Spleen (tissue), 11 donors: Measurements from ENCODE around the gene YPEL2. TPM values are rescaled to one million over a fixed set of nuclear protein-coding genes. Genes with fewer than 3 reads are reported as not detected.

ENCODE experiments used
- DNase-seq: peaks from one replicate; pipeline ENCODE4 v3.0.0-alpha.2; 2020
- H3K27ac ChIP-seq, 8 donors: fragments of 200-600 bp; sonication (generic) in 7 of 8; 1 replicate in 4 of 8; 2 replicates in 4 of 8; pipeline versions ENCODE4 v1.5.0 to v1.8.0; 2016 to 2021; ENCODE audit warnings: inconsistent platforms in 4 of 8, mild to moderate bottlenecking in 4 of 8, moderate library complexity in 1 of 8
- H3K27me3 ChIP-seq, 7 donors: fragments of 200-600 bp; sonication (generic) in 6 of 7; replicated peaks in 1 of 7; 1 replicate in 4 of 7; 2 replicates in 3 of 7; pipeline versions ENCODE4 v1.5.0 to v1.8.0; 2016 to 2021; ENCODE audit warnings: inconsistent platforms in 3 of 7, mild to moderate bottlenecking in 1 of 7
- H3K36me3 ChIP-seq, 6 donors: fragments of 200-600 bp; sonication (generic) in 5 of 6; 1 replicate in 4 of 6; 2 replicates in 2 of 6; pipeline versions ENCODE4 v1.5.0 to v1.8.0; 2016 to 2021; ENCODE audit warnings: inconsistent platforms in 2 of 6
- H3K4me1 ChIP-seq, 6 donors: fragments of 200-600 bp; sonication (generic) in 5 of 6; 1 replicate in 3 of 6; 2 replicates in 3 of 6; pipeline versions ENCODE4 v1.5.0 to v1.8.0; 2016 to 2021; ENCODE audit warnings: inconsistent platforms in 3 of 6
- H3K4me3 ChIP-seq, 8 donors: fragments of 200-600 bp; sonication (generic) in 7 of 8; 1 replicate in 4 of 8; 2 replicates in 4 of 8; pipeline versions ENCODE4 v1.5.0 to v1.8.0; 2016 to 2021; ENCODE audit warnings: inconsistent platforms in 4 of 8, mild to moderate bottlenecking in 4 of 8, moderate library complexity in 2 of 8
- H3K9me3 ChIP-seq, 8 donors: fragments of 200-600 bp; sonication (generic) in 7 of 8; 1 replicate in 4 of 8; 2 replicates in 4 of 8; pipeline versions ENCODE4 v1.5.0 to v1.8.0; 2016 to 2021; ENCODE audit warnings: inconsistent platforms in 4 of 8
- CTCF ChIP-seq, 11 experiments: fragments of 200-600 bp in 7 of 11; fragments of 450-650 bp in 4 of 11; sonication (generic) in 4 of 11; IDR thresholded peaks in 8 of 11; conservative IDR thresholded peaks in 3 of 11; 1 replicate in 7 of 11; 2 replicates in 4 of 11; pipeline versions ENCODE4 v1.4.0 to v1.8.0; 2016 to 2021; ENCODE audit warnings: antibody characterized with exemption in 11 of 11, inconsistent platforms in 4 of 11, mild to moderate bottlenecking in 1 of 11
- POLR2A ChIP-seq, 3 donors: fragments of 450-650 bp; IDR thresholded peaks; one replicate each; pipeline ENCODE4 v1.5.1; 2017; ENCODE audit warnings: antibody characterized with exemption in 3 of 3, mild to moderate bottlenecking in 1 of 3
- POLR2AphosphoS5 ChIP-seq, 3 donors: sonication (generic); formaldehyde crosslinking; IDR thresholded peaks; one replicate each; pipeline ENCODE4 v1.5.1; 2017; ENCODE audit warnings: antibody characterized with exemption in 3 of 3
- WGBS, 5 donors: extraction: QIAGEN DNeasy Blood & Tissue Kit in 3 of 5; methylation state at CpG; one replicate each; pipeline versions ENCODE4 v1.1.5 to v1.1.7; 2013 to 2018; 5-methylcytosine and 5-hydroxymethylcytosine counted together
- intact Hi-C: fragments of 100-400 bp; cut with DNase I; formaldehyde crosslinking; loops from one replicate; pipeline ENCODE4 v1.15.0; 2023; ENCODE audit warnings: low total_unique reads
- polyA plus RNA-seq, 3 donors: library from polyadenylated mRNA; stranded (reverse); fragments of 200-250 nt; gene quantifications; one replicate each; pipeline ENCODE4 v1.2.1, GENCODE V29; 2013
- total RNA-seq, 7 donors: library from RNA; depleted of rRNA in 3 of 7; stranded (reverse); fragments of >200 nt in 3 of 7; fragmentation: NEBNext Ultra II Directional in 4 of 7; extraction: Animal tissue kit (Norgen Biotek cat#: 25700) in 4 of 7; gene quantifications; one replicate each; pipeline versions ENCODE4 v1.1.0 to v1.2.1, GENCODE V29; 2016 to 2021
- donor health status: healthy with polysubstance abuse.
- donor health status: DM: no; HTN: no; CAD: no; lungs with moderate emphysema.
- donor health status: DM: no; HTN: no; CAD: no.
- donor health status: Bipolar disorder and iron deficiency.
- donor health status: healthy.
- donor health status: DM: no; HTN: no; CAD: no.
- donor health status: DM: yes; HTN: yes; CAD: no.

The YPEL2 gene
- total and polyA plus RNA-seq, 10 donors = 6.7 to 45.6 (median 30.5) TPM

- H3K27ac ChIP-seq = peak overlapping the region in 2 of 8 donors; percentile 2 to 22
- 90 to 96% (median 95%) methylated on average over 4 of the region's 4 CpGs for WGBS, 5 donors
- peaks cover 2 to 100% (median 48%) of the 10 kb centered on the region in 6 donors for H3K4me1 ChIP-seq
- DNase-seq = no peak
- intact Hi-C loops = no loop called here
- H3K4me3 ChIP-seq = no peak overlapping the region
- H3K36me3 ChIP-seq = peaks cover 0 to 61% (median 4%) of the 10 kb centered on the region in 6 donors
- peaks cover 0 to 12% (median 2%) of the 10 kb centered on the region in 8 donors for H3K9me3 ChIP-seq
- no peaks in the 10 kb centered on the region for H3K27me3 ChIP-seq
- TF ChIP-seq POLR2AphosphoS5 (IDR thresholded peaks at IDR 0.05) (no peak), POLR2A (IDR thresholded peaks at IDR 0.05) (no peak), CTCF (IDR thresholded peaks at IDR 0.05 in 8 of 11, conservative IDR thresholded peaks at IDR 0.05 in 3 of 11) (no peak)
Measured at GRCh38 chr17:59355030-59355701, 23.7 kb downstream of the YPEL2 start.

GRCh38 chr17:59355702-59356325 lies 24.4 kb downstream of the YPEL2 start:
- intact Hi-C loops = no loop called here
- TF ChIP-seq CTCF (IDR thresholded peaks at IDR 0.05 in 8 of 11, conservative IDR thresholded peaks at IDR 0.05 in 3 of 11) (no peak), POLR2AphosphoS5 (IDR thresholded peaks at IDR 0.05) (no peak), POLR2A (IDR thresholded peaks at IDR 0.05) (no peak)
- WGBS, 5 donors = 65 to 87% (median 76%) methylated on average over 4 of the region's 4 CpGs
- no peaks in the 10 kb centered on the region for H3K27me3 ChIP-seq
- no peak overlapping the region for H3K4me3 ChIP-seq
- peaks cover 0 to 66% (median 4%) of the 10 kb centered on the region in 6 donors for H3K36me3 ChIP-seq
- H3K9me3 ChIP-seq = peaks cover 0 to 12% (median 2%) of the 10 kb centered on the region in 8 donors
- H3K27ac ChIP-seq = peak overlapping the region in 2 of 8 donors; percentile 2 to 22
- no peak for DNase-seq
- peaks cover 6 to 100% (median 48%) of the 10 kb centered on the region in 6 donors for H3K4me1 ChIP-seq

DNA sequence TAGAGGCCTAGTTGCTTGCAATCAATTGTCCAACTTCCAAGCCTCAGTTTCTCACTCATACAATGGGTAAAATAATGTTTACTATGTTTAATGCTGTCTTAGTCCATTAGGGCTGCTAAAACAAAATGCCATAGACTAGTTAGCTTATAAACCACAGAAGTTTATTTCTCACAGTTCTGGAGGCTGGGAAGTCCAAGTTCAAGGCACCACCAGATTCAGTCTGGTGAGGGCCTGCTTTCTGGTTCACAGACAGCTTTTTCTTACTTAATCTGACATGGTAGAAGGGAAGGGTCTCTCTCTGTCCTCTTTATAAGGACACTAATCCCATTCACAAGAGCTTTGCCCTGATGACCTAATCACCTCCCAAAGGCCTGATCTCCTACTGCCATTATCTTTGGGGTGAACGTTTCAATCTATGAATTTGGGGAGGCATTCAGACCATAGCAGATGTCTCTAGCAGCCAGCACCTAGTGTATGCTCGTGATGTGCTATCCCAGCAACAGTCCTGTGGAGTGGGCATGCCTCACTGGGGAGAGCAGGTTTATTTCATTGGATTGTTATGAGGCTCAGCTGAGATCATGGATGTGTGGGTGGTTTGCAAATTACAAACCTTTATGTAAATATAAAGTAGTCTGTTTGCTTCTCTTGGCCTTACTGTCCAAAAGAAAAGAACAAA lies 25.2 kb downstream of the YPEL2 start:
- peak overlapping the region in 1 of 8 donors; percentile 13 for H3K27ac ChIP-seq
- WGBS, 5 donors = 86 to 96% (median 89%) methylated on average over 2 of the region's 2 CpGs
- DNase-seq = no peak
- no peak overlapping the region for H3K4me3 ChIP-seq
- peaks cover 0 to 68% (median 4%) of the 10 kb centered on the region in 6 donors for H3K36me3 ChIP-seq
- intact Hi-C loops = no loop called here
- H3K4me1 ChIP-seq = peaks cover 15 to 100% (median 52%) of the 10 kb centered on the region in 6 donors
- H3K9me3 ChIP-seq = peaks cover 0 to 12% (median 2%) of the 10 kb centered on the region in 8 donors
- no peak for TF ChIP-seq CTCF (IDR thresholded peaks at IDR 0.05 in 8 of 11, conservative IDR thresholded peaks at IDR 0.05 in 3 of 11)
- no peaks in the 10 kb centered on the region for H3K27me3 ChIP-seq

DNA sequence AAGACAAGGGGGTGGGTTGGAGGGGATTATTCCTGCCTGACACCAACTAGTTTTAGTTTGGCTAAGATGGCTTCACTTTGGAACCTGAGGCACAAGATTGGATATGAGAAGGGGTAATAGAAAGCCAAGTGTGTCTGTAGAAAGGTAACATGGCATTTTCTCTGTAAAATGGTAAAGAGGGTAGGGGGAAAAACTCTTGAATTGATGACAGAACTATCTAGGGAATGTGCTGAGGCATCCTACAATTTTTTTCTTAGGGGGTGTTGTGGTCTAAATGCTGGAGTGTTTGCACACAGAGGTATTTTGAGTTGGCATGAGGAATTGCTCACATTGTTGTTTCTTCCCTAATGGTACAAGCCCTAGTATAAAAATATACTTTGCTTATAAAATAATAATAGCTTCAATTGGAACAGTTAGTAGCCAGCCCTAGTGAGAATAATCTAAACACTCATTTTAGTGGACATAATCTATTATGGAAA lies 25.8 kb downstream of the YPEL2 start:
- H3K9me3 ChIP-seq = peaks cover 0 to 12% (median 2%) of the 10 kb centered on the region in 8 donors
- peaks cover 0 to 68% (median 4%) of the 10 kb centered on the region in 6 donors for H3K36me3 ChIP-seq
- H3K27ac ChIP-seq = peak overlapping the region in 1 of 8 donors; percentile 4
- H3K27me3 ChIP-seq = no peaks in the 10 kb centered on the region
- no peak overlapping the region for H3K4me3 ChIP-seq
- peaks cover 21 to 100% (median 55%) of the 10 kb centered on the region in 6 donors for H3K4me1 ChIP-seq
- intact Hi-C loops = no loop called here
- TF ChIP-seq POLR2AphosphoS5 (IDR thresholded peaks at IDR 0.05) (no peak), CTCF (IDR thresholded peaks at IDR 0.05 in 8 of 11, conservative IDR thresholded peaks at IDR 0.05 in 3 of 11) (no peak), POLR2A (IDR thresholded peaks at IDR 0.05) (no peak)
- DNase-seq = no peak
